Mononuclear cell (primary cell): Measurements from ENCODE around the gene RPAP3. TPM values are rescaled to one million over a fixed set of nuclear protein-coding genes. Genes with fewer than 3 reads are reported as not detected.
A peak's percentile ranks its signal among the peaks of the same experiment; 100 is the strongest.

Experiments
- H3K27me3 ChIP-seq: 2 replicates; pipeline ENCODE4 v1.6.0; 2011; ENCODE audit warnings: low read length, control low read depth; ENCODE audit not compliant: insufficient read depth
- H3K4me1 ChIP-seq: 2 replicates; pipeline ENCODE4 v1.5.1; 2011; ENCODE audit warnings: mild to moderate bottlenecking, low read length, control low read depth; ENCODE audit not compliant: insufficient read depth
- H3K4me3 ChIP-seq: 2 replicates; pipeline ENCODE4 v1.5.1; 2011; ENCODE audit warnings: mild to moderate bottlenecking, low read length, moderate library complexity
- H3K9me3 ChIP-seq: 2 replicates; pipeline ENCODE4 v1.5.1; 2011; ENCODE audit warnings: low read depth, mild to moderate bottlenecking, control low read depth, low read length
- total RNA-seq: library from RNA; depleted of rRNA; stranded (reverse); fragments of >200 nt; gene quantifications from one replicate; pipeline ENCODE4 v1.2.3, GENCODE V29; 2012

Gene RPAP3
- total RNA-seq, 1 donor: 14.7 TPM

- Histone ChIP-seq H3K27me3 (no peaks in the 10 kb centered on the region), H3K4me1 (peaks cover 44% of the 10 kb centered on the region), H3K4me3 (no peak overlapping the region), H3K9me3 (no peaks in the 10 kb centered on the region)
Observed at GRCh38 chr12:47717046-47717442, 11.2 kb upstream of the RPAP3 start.

- Histone ChIP-seq H3K27me3 (no peaks in the 10 kb centered on the region), H3K9me3 (no peaks in the 10 kb centered on the region), H3K4me1 (peaks cover 37% of the 10 kb centered on the region), H3K4me3 (no peak overlapping the region)
Observed at GRCh38 chr12:47715877-47716548, 10.2 kb upstream of the RPAP3 start.

GRCh38 chr12:47715393-47715876, 9.6 kb upstream of the RPAP3 start:
- no peaks in the 10 kb centered on the region for H3K9me3 ChIP-seq
- no peak overlapping the region for H3K4me3 ChIP-seq
- no peaks in the 10 kb centered on the region for H3K27me3 ChIP-seq
- H3K4me1 ChIP-seq: peaks cover 41% of the 10 kb centered on the region

GRCh38 chr12:47714826-47715386, 9.1 kb upstream of the RPAP3 start:
- Histone ChIP-seq H3K9me3 (no peaks in the 10 kb centered on the region), H3K4me3 (no peak overlapping the region), H3K27me3 (no peaks in the 10 kb centered on the region), H3K4me1 (peaks cover 47% of the 10 kb centered on the region)

GRCh38 chr12:47712171-47712570, 6.3 kb upstream of the RPAP3 start:
- Histone ChIP-seq H3K27me3 (no peaks in the 10 kb centered on the region), H3K9me3 (no peaks in the 10 kb centered on the region), H3K4me1 (peaks cover 61% of the 10 kb centered on the region), H3K4me3 (no peak overlapping the region)

GRCh38 chr12:47711448-47711847, 5.6 kb upstream of the RPAP3 start:
- no peaks in the 10 kb centered on the region for H3K9me3 ChIP-seq
- no peak overlapping the region for H3K4me3 ChIP-seq
- peaks cover 60% of the 10 kb centered on the region for H3K4me1 ChIP-seq
- H3K27me3 ChIP-seq: no peaks in the 10 kb centered on the region

- H3K27me3 ChIP-seq: no peaks in the 10 kb centered on the region
- no peaks in the 10 kb centered on the region for H3K9me3 ChIP-seq
- peaks cover 56% of the 10 kb centered on the region for H3K4me1 ChIP-seq
- H3K4me3 ChIP-seq: no peak overlapping the region
Observed at GRCh38 chr12:47710278-47710677, 4.4 kb upstream of the RPAP3 start.

- Histone ChIP-seq H3K4me1 (peaks cover 56% of the 10 kb centered on the region), H3K27me3 (no peaks in the 10 kb centered on the region), H3K4me3 (no peak overlapping the region)
Observed at GRCh38 chr12:47709671-47710070, 3.8 kb upstream of the RPAP3 start.

GRCh38 chr12:47709237-47709636, 3.4 kb upstream of the RPAP3 start:
- H3K9me3 ChIP-seq: no peaks in the 10 kb centered on the region
- H3K4me3 ChIP-seq: no peak overlapping the region
- H3K27me3 ChIP-seq: no peaks in the 10 kb centered on the region
- H3K4me1 ChIP-seq: peaks cover 55% of the 10 kb centered on the region

More at GRCh38 chr12:47709671-47710070, 3.8 kb upstream of the RPAP3 start:
- H3K9me3 ChIP-seq: no peaks in the 10 kb centered on the region

- no peaks in the 10 kb centered on the region for H3K27me3 ChIP-seq
- no peak overlapping the region for H3K4me3 ChIP-seq
- H3K9me3 ChIP-seq: no peaks in the 10 kb centered on the region
- peaks cover 65% of the 10 kb centered on the region for H3K4me1 ChIP-seq
Observed at GRCh38 chr12:47707905-47708543, 2.2 kb upstream of the RPAP3 start.

GRCh38 chr12:47707355-47707754, 1.5 kb upstream of the RPAP3 start:
- Histone ChIP-seq H3K4me1 (peaks cover 68% of the 10 kb centered on the region), H3K4me3 (no peak overlapping the region), H3K27me3 (no peaks in the 10 kb centered on the region), H3K9me3 (no peaks in the 10 kb centered on the region)

- no peaks in the 10 kb centered on the region for H3K27me3 ChIP-seq
- peaks cover 57% of the 10 kb centered on the region for H3K4me1 ChIP-seq
- H3K9me3 ChIP-seq: no peaks in the 10 kb centered on the region
- peak overlapping the region; percentile 82 for H3K4me3 ChIP-seq
Observed at GRCh38 chr12:47705229-47705565, 633 bp downstream of the RPAP3 start.

- Histone ChIP-seq H3K4me3 (peak overlapping the region; percentile 82), H3K9me3 (no peaks in the 10 kb centered on the region), H3K4me1 (peaks cover 52% of the 10 kb centered on the region), H3K27me3 (no peaks in the 10 kb centered on the region)
Observed at GRCh38 chr12:47704719-47705118, 1.1 kb downstream of the RPAP3 start.

- Histone ChIP-seq H3K27me3 (no peaks in the 10 kb centered on the region), H3K4me3 (no peak overlapping the region), H3K9me3 (no peaks in the 10 kb centered on the region), H3K4me1 (peaks cover 32% of the 10 kb centered on the region)
Observed at GRCh38 chr12:47700263-47700662, 5.6 kb downstream of the RPAP3 start.

GRCh38 chr12:47698631-47699030, 7.2 kb downstream of the RPAP3 start:
- no peaks in the 10 kb centered on the region for H3K9me3 ChIP-seq
- H3K4me1 ChIP-seq: peaks cover 19% of the 10 kb centered on the region
- no peaks in the 10 kb centered on the region for H3K27me3 ChIP-seq
- H3K4me3 ChIP-seq: no peak overlapping the region

- H3K9me3 ChIP-seq: no peaks in the 10 kb centered on the region
- H3K27me3 ChIP-seq: no peaks in the 10 kb centered on the region
- H3K4me1 ChIP-seq: peaks cover 13% of the 10 kb centered on the region
- no peak overlapping the region for H3K4me3 ChIP-seq
Observed at GRCh38 chr12:47698055-47698454, 7.8 kb downstream of the RPAP3 start.
